Measurements from ENCODE around the gene ZNRF1. TPM values are rescaled to one million over a fixed set of nuclear protein-coding genes. Genes with fewer than 3 reads are reported as not detected.
A peak's percentile ranks its signal among the peaks of the same experiment; 100 is the strongest.

The ZNRF1 gene
- total RNA-seq, 4 donors from 2014 or later, result 28.5 to 58.4 (median 40.4) TPM

DNA sequence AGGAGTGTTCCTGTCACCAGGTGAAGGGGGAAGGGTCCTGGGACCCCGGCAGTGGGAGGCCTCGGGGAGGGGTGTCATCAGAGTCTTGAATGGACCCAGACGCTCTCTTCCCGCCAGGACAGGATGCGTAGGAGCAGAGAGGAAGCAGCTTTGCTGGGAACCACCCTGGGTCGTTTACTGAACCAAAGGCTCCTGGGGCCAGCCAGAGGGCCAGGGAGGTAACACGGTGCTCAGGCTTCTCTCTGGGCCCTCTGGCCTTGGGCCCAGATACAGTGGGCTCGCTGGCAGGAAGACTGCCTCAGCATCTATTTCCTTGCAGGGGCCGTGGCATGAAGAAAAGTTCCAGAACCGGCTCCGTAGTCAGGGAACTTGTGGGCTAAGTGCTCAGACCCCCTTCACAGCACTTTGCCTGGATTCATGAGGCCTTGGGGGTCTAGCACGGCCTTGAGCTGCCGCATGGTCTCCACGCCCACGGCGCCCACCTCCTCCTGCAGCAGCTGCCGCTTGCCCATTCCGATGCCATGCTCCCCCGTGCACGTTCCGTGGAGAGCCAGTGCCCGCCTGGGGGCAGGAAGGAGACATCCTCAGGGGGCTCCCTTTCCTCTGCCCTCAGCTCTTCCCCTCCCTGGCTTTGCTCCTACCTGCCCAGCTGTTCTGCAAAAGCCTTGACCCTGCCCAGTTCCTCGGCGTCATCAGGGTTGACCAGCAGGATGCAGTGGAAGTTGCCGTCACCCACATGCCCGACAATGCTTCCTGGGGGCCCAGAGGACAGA lies 113.3 kb downstream of the ZNRF1 start:
- no peaks in the 10 kb centered on the region for H3K9me3 ChIP-seq
- H3K36me3 ChIP-seq, result no peaks in the 10 kb centered on the region
- no peak overlapping the region for H3K4me3 ChIP-seq
- in situ Hi-C loops (cut with MboI; ENCODE audit: low pct_ligation_motif_present in 1 of 4, low pct_unique_long_range_greater_than_20kb in 1 of 4, low sequenced_read_pairs in 3 of 4) (loop anchor here in 1 of 4 donors (25.0 kb wide), 1 partner anchor 400 kb away; the partner anchor contains the start of gene MLKL), intact Hi-C loops (cut with DNase I; ENCODE audit: low total_unique reads) (loop anchor here (1.0 kb wide), 1 partner anchor 114 kb away; no protein-coding TSS in a partner anchor)
- peak overlapping the region in 2 of 4 donors; percentile 69 to 90 for H3K27ac ChIP-seq
- DNase-seq, result no peak
- H3K27me3 ChIP-seq, result no peaks in the 10 kb centered on the region
- 26 to 53% methylated on average over 7 to 26 of the region's 26 CpGs for WGBS, 2 donors (ENCODE audit: low coverage in 1 of 2)
- no peak for TF ChIP-seq POLR2AphosphoS5 (IDR thresholded peaks at IDR 0.05)
- no peak for TF ChIP-seq POLR2A (IDR thresholded peaks at IDR 0.05)
- TF ChIP-seq, protein P1, sequence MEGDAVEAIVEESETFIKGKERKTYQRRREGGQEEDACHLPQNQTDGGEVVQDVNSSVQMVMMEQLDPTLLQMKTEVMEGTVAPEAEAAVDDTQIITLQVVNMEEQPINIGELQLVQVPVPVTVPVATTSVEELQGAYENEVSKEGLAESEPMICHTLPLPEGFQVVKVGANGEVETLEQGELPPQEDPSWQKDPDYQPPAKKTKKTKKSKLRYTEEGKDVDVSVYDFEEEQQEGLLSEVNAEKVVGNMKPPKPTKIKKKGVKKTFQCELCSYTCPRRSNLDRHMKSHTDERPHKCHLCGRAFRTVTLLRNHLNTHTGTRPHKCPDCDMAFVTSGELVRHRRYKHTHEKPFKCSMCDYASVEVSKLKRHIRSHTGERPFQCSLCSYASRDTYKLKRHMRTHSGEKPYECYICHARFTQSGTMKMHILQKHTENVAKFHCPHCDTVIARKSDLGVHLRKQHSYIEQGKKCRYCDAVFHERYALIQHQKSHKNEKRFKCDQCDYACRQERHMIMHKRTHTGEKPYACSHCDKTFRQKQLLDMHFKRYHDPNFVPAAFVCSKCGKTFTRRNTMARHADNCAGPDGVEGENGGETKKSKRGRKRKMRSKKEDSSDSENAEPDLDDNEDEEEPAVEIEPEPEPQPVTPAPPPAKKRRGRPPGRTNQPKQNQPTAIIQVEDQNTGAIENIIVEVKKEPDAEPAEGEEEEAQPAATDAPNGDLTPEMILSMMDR (IDR thresholded peaks at IDR 0.05), result no peak
- TF ChIP-seq EP300 (IDR thresholded peaks at IDR 0.05; ENCODE audit: low read depth), result no peak
- peaks cover 39 to 67% (median 44%) of the 10 kb centered on the region in 4 donors for H3K4me1 ChIP-seq

DNA sequence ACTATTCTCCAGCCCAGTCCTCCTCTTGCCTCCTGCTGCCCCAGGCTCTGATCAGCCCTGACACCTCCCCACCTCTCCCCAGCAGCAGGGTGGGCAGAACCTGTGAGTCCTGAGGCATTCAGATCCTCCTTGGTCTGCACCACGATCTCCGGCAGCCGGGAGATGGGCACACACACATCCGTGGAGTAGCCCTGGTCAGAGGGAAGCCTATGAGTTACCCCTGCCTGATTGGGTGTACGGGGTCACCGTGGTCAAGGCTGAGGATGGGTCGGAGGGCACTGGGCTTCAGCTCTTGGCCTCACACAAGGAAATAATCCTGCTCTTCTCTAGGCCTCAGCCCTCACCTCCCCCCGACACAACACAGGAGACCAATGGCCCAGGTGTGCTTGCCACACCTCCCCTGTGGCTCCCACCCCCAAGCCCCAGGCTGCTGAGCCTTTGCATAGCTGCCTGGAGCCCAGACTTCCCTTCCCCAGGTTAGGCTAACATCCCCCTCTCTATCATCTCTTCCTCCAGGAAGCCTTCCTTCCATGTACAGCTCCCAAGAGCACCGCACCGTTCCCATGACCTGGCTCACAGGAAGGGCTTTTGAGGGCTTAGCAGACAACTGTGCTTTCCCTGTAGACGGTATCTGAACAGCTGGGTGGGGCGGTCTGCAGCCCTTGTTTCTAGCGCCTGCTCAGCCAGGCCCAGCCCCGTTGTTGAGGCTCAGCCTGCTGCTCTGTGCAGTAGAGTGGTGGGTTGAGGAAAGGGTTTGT lies 114.1 kb downstream of the ZNRF1 start:
- intact Hi-C loops (cut with DNase I; ENCODE audit: low total_unique reads), result no loop called here
- H3K4me1 ChIP-seq, result peaks cover 35 to 60% (median 40%) of the 10 kb centered on the region in 4 donors
- no peak for DNase-seq

DNA sequence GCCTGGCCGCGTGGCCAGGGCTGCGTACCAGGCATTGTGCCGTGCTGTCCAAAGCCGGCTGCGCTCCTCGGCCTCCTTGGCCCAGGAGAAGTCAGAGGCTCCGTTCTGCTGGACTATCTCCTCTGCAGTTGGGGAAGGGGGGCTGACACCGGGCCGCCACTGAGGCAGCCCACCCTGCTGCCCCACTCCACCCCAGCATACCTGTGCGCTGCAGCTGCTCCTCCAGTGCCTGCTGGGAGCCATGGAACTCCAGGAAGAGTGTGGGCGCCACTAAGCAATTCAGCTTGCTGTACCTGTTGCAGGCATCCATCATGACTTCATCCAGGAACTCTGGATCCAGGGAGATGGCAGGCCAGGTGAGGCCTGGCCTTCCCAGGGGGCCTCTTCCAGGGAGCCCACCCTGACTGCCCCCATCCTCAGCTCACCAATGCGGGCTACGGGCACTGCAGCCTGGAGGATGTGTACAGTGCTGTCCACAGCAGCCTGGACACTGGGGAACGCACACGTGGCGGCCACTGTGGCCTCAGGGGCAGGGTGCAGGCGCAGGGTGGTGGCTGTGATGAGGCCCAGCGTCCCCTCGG lies 114.8 kb downstream of the ZNRF1 start:
- Histone ChIP-seq H3K4me3 (no peak overlapping the region), H3K9me3 (no peaks in the 10 kb centered on the region), H3K27me3 (no peaks in the 10 kb centered on the region), H3K36me3 (no peaks in the 10 kb centered on the region), H3K27ac (no peak overlapping the region), H3K4me1 (peaks cover 32 to 52% (median 38%) of the 10 kb centered on the region in 4 donors)
- TF ChIP-seq, protein P1 (IDR thresholded peaks at IDR 0.05), result no peak
- WGBS, 2 donors (ENCODE audit: low coverage in 1 of 2), result 88% methylated on average over 20 of the region's 20 CpGs; no CpG with 5 or more reads in 1 of the 2 donors
- intact Hi-C loops (cut with DNase I; ENCODE audit: low total_unique reads) (no loop called here), in situ Hi-C loops (cut with MboI; ENCODE audit: low pct_ligation_motif_present in 1 of 4, low pct_unique_long_range_greater_than_20kb in 1 of 4, low sequenced_read_pairs in 3 of 4) (loop anchor here in 1 of 4 donors (25.0 kb wide), 1 partner anchor 401 kb away; the partner anchor contains the start of gene MLKL)
- DNase-seq, result no peak

More for the DNA sequence above, 114.1 kb downstream of the ZNRF1 start:
- Histone ChIP-seq H3K27me3 (no peaks in the 10 kb centered on the region), H3K36me3 (no peaks in the 10 kb centered on the region), H3K9me3 (no peaks in the 10 kb centered on the region), H3K4me3 (no peak overlapping the region), H3K27ac (no peak overlapping the region)
- no peak for TF ChIP-seq POLR2A (IDR thresholded peaks at IDR 0.05)
- no peak for TF ChIP-seq POLR2AphosphoS5 (IDR thresholded peaks at IDR 0.05)
- TF ChIP-seq, protein P1 (IDR thresholded peaks at IDR 0.05), result no peak
- no peak for TF ChIP-seq EP300 (IDR thresholded peaks at IDR 0.05; ENCODE audit: low read depth)
- in situ Hi-C loops (cut with MboI; ENCODE audit: low pct_ligation_motif_present in 1 of 4, low pct_unique_long_range_greater_than_20kb in 1 of 4, low sequenced_read_pairs in 3 of 4), result loop anchor here in 1 of 4 donors (25.0 kb wide), 1 partner anchor 401 kb away; the partner anchor contains the start of gene MLKL
- 67% methylated on average over 14 of the region's 14 CpGs; no CpG with 5 or more reads in 1 of the 2 donors for WGBS, 2 donors (ENCODE audit: low coverage in 1 of 2)
